HuH-7.5 (cell line): ENCODE results near the gene CYP27A1.

Source experiments
- DNase-seq: peaks from one replicate; pipeline ENCODE4 v3.0.0; 2011; ENCODE audit warnings: low spot score

CYP27A1 gene

GRCh38 chr2:218811382-218811781, 29.4 kb downstream of the CYP27A1 start:
- no peak for DNase-seq

GRCh38 chr2:218812096-218812815, 30.3 kb downstream of the CYP27A1 start:
- DNase-seq, result no peak

GRCh38 chr2:218812861-218813260, 30.9 kb downstream of the CYP27A1 start:
- no peak for DNase-seq

GRCh38 chr2:218813771-218814460, 32.0 kb downstream of the CYP27A1 start:
- no peak for DNase-seq

GRCh38 chr2:218814540-218815243, 32.7 kb downstream of the CYP27A1 start:
- no peak for DNase-seq

GRCh38 chr2:218815244-218815637, 33.3 kb downstream of the CYP27A1 start:
- no peak for DNase-seq

GRCh38 chr2:218815649-218816048, 33.7 kb downstream of the CYP27A1 start:
- DNase-seq, result no peak

- no peak for DNase-seq
Measured at GRCh38 chr2:218816561-218817011, 34.6 kb downstream of the CYP27A1 start.

- no peak for DNase-seq
Measured at GRCh38 chr2:218819093-218819492, 37.1 kb downstream of the CYP27A1 start.

- no peak for DNase-seq
Measured at GRCh38 chr2:218820746-218821369, 38.9 kb downstream of the CYP27A1 start.

- DNase-seq, result no peak
Measured at GRCh38 chr2:218821605-218822211, 39.8 kb downstream of the CYP27A1 start.

GRCh38 chr2:218822622-218823021, 40.7 kb downstream of the CYP27A1 start:
- no peak for DNase-seq

GRCh38 chr2:218823196-218823855, 41.4 kb downstream of the CYP27A1 start:
- DNase-seq, result no peak

- DNase-seq, result no peak
Measured at GRCh38 chr2:218824004-218824403, 42.1 kb downstream of the CYP27A1 start.

GRCh38 chr2:218826791-218827190, 44.8 kb downstream of the CYP27A1 start:
- DNase-seq, result no peak

GRCh38 chr2:218827701-218828476, 45.9 kb downstream of the CYP27A1 start:
- no peak for DNase-seq

GRCh38 chr2:218828477-218828778, 46.5 kb downstream of the CYP27A1 start:
- DNase-seq, result no peak

- DNase-seq, result no peak
Measured at GRCh38 chr2:218829868-218830451, 48.0 kb downstream of the CYP27A1 start.

- no peak for DNase-seq
Measured at GRCh38 chr2:218830526-218831306, 48.8 kb downstream of the CYP27A1 start.
